Measurements from ENCODE around the gene SULT1C4.
"Not testable (repeated sequence)": the region's sequence is repeated elsewhere in the genome, so short reads cannot be mapped to it uniquely, and the experiment has no call there.

Gene SULT1C4

DNA sequence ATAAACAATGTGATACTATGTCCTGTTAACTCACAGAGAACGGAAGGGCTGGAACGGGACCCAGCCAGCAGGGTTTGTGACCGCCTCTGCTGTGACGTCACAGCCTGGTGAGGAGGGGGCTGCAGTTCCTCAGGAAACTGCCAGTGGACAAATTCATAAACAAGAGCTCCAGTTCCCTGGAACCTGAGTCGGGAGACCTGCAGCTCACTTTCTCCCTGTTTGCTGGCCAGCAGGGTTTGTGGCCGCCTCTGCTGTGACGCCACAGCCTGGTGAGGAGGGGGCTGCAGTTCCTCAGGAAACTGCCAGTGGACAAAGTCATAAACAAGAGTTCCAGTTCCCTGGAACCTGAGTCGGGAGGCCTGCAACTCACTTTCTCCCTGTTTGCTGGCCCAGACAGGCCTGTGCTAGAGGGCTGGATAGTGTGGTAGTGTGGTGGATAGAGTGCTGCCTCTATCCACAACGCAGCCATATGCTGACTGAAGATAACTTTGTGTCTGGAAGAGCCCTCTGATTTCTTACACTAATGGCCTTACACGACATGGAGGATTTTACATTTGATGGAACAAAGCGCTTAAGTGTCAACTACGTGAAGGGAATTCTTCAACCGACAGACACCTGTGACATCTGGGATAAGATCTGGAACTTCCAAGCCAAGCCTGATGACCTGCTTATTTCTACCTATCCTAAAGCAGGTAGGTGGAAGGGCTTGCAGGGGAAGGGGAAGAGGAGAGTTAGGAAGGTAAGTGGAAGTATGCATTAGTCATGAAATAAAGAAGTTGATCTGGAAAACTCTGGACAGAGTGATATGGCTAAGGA is at the start of gene SULT1C4:
Gene SULT1C4 (plus strand): TSS at position 140 of the 816 bp plus-strand sequence. CDS start 384 bp downstream, at position 524.
- DNase-seq (ENCODE audit: low read depth in 2 of 3, low spot score in 1 of 3): no peak

DNA sequence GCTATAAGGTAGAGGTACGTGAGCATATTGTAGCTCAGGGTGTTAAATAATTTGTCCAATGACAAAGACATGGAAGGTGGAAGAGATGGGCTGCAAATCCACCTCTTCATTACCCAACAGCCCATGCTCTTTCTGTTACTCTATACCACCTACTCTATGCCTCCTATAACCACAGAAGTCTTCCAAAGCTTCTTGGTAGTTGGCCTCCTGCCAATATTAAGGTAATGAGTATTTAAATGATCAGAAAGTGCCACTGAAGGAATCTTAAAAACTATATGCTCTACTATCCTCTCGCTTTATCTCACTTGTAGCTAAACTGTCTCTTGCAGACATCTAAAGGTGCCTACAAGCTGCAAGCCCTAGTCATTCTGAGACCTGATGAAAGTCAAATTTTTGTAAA is 48.0 kb upstream of the SULT1C4 start:
- no peak for DNase-seq (ENCODE audit: low read depth in 2 of 3, low spot score in 1 of 3)

DNA sequence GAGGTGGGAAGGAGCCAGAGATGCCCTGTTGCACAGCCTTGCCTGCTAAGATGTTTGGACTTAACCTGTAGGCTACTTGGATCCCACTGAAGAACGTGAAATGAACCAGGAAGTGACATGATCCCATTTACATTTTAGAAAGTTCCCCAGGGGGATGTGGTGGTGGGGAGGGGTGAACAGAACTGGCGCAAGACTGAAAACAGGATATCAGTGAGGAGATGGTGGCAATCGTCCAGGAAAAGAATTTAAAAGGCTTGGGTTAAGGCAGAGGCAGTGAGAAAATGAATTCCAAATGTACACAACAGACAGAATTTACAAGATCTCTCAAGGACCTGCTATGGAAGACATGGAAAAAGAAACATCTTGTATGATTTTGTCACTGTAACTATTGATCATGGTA is 46.8 kb upstream of the SULT1C4 start:
- no peak for DNase-seq (ENCODE audit: low read depth in 2 of 3, low spot score in 1 of 3)

DNA sequence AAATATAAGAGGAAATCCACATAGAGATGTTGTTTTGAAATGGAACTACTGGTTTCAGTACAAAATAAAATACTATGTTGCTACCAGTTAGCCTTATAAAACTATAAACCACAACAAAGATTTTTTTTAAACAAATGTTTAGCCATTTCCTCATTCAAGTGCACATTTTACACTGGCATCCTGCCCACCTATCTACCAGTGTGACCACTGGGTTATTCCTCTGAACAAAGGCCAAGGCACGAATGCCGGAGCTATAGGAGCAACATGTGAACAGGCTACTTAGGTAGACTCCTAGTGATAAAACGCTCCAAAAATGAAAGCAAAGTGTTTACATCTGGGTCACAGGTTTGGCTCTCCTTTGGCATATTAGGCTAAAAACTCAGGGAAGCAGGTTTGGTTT is 31.8 kb upstream of the SULT1C4 start:
- DNase-seq (ENCODE audit: low read depth in 2 of 3, low spot score in 1 of 3): no peak

DNA sequence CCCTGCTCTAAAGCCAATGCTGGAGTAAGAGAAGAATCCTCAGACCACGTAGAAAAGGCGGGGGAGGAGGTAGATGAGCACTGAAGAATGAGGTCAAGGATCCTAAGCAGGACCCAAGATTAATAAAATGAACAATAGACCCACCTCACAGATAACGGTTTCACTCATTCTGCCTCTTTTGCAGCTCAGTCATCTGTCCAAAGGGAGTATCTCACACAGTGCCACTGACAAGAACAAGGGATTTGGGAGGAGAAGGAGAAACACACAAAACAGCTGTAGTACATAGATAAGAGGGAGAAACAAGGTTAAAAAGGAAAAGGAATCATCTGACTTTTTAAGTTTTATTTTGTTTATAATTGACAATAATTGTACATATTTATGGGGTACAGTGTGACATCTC is 30.9 kb upstream of the SULT1C4 start:
- DNase-seq (ENCODE audit: low read depth in 2 of 3, low spot score in 1 of 3): no peak

DNA sequence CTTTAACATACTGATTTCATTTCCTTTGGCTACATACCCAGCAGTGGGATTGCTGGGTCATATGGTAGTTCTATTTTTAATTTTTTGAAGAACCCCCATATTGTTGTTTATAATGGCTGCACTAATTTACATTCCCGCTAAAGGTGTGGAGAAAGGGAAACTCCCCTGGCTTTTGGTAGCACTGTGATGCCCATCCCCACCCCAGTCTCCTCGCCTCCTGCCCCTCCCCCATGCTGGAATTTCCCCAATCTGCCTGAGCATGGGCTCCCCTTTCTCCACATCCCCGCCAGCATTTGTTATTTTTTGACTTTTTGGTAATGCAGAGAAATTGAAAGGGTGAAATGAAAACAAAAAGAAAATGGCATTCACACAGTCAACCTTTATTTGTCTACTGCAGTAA is 30.0 kb upstream of the SULT1C4 start:
- no peak for DNase-seq (ENCODE audit: low read depth in 2 of 3, low spot score in 1 of 3)

DNA sequence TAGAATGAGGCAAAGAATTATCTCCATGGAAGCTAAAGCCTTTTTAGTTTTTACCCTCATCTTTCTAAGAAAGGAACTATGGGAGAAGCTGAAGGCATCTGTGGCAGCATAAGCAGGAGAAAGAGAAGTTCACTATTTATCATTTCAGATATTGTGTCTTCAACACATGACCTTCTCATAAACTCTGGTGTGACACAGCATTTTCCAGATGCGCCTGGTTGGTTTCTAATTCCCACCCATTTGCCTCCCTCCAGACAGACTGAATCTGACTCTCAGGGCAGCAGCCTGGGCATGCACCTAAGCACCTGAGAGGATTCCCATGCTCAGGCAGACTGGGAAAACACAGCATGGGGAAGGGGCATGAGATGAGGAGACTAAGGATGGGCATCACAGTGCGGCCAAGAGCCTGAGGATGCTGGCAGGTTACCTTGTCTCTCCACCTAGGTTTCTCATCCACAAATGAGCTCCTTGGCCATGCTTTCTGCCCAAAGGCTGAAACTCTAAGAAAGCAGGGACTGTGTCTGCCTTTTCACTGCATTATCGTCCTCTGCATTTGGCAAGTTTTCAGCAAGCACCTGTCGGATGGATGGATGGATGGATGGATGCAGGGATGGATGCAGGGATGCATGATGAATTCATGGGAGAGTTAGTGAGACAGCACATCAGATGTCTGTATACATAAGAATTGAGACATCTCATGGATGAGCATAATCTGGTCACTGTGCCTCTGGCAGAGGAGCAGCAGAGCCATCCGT is 28.8 kb upstream of the SULT1C4 start:
- no peak for DNase-seq (ENCODE audit: low read depth in 2 of 3, low spot score in 1 of 3)

DNA sequence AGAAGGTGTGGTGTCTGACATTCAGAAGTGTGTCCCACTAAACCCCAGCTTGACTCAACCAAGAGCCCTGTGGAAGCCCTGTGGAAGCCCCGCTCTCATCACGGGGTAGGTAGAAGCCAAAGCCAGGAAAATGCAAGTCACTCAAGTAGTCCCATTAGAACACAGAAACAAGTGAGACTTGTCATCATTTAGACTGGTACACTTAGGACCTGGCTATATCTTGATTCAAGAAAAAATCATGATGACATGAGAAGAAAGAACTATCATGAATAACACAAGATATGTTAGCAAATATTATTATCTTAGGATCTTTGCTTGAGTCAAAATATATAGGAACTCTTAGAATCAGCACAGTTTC is 28.2 kb upstream of the SULT1C4 start:
- no peak for DNase-seq (ENCODE audit: low read depth in 2 of 3, low spot score in 1 of 3)

DNA sequence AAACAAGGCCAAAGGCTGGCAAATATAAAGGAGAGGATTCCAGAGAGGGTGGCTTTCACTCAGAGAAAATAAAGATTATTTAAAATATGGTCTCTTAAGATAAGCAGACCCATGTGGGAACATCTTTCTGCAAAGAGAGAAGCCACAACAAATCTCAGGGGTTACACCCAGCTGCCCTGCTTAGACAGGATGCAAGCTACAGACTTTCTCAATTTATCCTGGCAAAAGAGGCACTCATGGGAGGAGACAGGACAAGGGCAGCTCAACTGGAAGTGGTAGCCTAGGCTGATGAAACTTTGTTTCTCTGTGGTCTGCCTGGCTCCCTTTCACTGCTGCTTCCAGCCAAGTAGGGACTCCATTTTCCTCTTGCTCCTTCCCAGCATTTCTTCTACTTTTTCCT is 25.9 kb upstream of the SULT1C4 start:
- no peak for DNase-seq (ENCODE audit: low read depth in 2 of 3, low spot score in 1 of 3)

DNA sequence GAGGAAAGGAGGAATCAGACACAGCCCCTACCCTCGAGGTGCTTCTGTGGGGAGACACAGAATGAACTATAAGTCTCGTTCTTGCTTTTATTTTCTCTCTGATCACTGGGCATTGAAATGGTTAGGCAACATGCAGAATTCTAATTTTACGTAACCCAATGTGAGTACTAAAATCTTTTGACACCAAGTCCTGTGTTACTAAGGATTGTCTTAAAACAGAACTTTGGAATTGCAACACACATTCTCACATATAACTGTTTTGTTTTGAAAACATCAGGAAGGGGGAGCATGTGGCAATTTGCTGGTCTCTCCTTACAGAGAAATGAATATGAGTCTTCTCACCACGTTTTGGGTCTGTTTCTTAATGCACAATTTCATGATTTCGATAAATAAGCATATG is 23.6 kb upstream of the SULT1C4 start:
- no peak for DNase-seq (ENCODE audit: low read depth in 2 of 3, low spot score in 1 of 3)

DNA sequence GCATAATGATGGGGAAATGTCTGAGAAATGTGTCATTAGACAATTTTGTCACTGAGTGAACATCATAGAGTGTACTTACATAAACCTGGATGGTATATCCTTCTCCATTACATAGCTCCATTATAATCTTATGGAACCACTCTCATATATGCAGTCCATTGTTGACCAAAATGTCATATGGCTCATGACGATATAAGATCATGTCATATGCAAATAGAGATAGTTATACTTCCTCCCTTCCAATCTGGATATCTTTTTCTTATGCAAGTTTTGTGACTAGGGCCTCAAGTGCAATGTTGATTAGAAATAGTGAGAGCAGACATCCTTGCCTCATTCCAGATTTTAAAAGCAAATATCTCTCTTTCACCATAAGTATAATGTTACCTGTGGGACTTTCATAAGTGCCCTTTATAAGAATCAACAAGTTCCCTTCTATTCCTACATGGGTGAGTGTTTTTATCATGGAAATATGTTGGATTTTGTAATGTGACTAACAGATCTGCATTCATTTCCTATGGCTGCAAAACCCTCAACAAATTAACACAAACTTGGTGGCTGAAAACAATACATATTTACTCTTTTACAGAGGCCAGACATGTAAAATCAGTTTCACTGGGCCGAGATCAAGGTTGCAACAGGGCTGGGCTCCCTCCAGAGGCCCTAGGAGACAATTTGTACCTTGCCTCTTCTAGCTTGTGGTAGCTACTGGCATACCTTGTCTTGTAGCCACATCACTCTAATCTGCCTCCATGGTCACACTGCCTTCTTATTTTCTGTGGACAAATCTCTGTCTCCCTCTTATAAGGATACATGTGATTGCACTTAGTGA is 21.6 kb upstream of the SULT1C4 start:
- DNase-seq (ENCODE audit: low read depth in 2 of 3, low spot score in 1 of 3): no peak

DNA sequence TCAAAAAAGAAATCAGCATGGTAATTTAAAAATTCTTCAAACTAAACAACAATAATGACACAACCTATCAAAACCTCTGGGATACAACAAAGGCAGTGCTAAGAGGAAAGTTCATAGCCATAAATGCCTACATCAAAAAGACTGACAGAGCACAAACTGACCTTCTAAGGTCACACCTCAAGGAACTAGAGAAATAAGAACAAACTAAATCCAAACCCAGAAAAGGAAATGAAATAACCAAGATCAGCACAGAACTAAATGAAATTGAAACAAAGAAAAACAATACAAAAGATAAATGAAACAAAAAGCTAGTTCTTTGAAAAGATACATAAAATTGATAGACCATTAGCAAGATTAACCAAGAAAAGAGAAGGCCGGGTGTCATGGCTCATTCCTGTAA is 18.4 kb upstream of the SULT1C4 start:
- DNase-seq (ENCODE audit: low read depth in 2 of 3, low spot score in 1 of 3): not testable (repeated sequence)

DNA sequence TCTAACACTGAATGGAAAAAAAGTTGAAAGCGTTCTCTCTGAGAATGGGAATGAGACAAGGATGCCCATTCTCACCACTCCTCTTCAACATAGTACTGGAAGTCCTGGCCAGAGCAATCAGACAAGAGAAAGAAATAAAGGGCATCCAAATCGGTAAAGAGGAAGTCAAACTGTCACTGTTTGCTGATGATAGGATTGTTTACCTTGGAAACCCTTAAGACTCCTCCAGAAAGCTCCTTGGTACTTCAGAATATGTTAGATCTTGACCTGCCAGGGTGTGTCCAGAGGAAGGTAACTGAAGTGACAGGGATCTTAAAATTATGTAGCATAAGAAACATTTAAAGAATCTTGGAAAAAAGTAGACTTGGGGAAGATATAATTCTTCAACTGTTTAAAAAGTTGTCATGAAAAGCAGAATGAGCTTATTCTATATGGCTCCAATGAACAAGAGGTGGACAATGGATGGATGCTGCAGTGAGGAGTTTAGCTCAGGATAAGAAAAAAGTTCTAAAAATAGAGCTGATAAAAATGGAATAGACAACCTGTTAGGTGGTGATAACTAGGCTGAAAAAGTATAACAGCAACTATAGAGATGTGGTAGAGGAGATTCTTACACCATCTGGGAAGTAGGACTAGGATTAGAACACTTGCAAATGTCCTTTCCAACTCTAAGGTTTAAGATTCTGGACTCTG is 16.8 kb upstream of the SULT1C4 start:
- DNase-seq (ENCODE audit: low read depth in 2 of 3, low spot score in 1 of 3): no peak

DNA sequence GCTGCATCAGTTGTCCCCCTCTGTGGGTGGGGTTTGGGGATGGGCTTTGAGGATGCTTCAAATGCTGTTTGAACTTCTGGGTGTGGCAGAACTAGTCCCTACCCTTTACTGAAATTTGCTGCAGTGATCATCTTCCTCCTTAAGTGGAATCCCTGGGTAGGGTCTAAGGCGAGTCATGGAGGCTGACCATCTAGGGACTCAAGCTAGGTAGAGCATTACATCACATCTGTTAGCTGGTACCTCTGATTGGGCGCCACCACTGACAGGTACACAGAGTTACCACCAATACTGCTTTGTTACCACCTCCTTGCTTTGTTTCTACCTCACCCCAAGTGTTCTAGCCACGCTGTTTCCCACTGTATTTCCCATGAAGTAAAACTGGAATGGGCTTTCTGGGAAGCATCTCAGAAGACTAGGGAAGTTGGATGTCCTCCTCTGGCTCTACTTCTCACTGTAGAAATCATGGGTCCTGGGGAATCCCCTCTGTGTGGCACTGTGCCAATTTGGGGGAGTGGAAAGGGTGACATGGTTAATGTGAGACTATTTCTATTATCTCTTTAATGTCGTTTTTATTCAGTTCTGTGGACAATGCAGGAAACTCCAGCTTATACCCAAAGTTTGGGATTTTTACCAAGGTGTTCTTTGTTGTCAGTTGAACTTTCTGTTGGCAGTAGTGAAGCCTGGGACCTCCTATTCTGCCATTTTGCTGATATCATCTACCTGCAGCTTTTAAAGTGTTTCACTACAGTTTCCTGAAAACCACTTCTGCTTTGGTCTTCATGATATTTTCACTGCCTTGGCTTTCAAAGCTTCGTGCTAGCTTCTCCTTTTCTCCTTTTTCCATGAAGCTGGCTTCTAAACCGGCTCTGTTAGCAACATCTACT is 14.5 kb upstream of the SULT1C4 start:
- no peak for DNase-seq (ENCODE audit: low read depth in 2 of 3, low spot score in 1 of 3)

DNA sequence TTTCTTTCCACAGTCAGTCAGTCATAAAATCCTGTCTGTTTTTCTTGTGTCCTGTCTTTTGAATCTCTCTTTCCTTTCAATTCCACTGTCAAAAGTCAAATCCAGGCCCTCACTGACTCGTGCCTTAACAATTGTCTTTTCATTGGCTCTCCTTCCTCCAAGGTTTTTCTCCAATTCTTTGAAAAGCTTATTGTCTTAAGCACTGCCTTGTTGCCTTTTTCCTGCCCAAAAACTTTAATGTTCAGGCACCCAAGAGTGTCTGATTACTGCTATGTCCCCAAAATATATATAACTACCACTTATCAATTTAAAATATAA is 13.9 kb upstream of the SULT1C4 start:
- DNase-seq (ENCODE audit: low read depth in 2 of 3, low spot score in 1 of 3): no peak

DNA sequence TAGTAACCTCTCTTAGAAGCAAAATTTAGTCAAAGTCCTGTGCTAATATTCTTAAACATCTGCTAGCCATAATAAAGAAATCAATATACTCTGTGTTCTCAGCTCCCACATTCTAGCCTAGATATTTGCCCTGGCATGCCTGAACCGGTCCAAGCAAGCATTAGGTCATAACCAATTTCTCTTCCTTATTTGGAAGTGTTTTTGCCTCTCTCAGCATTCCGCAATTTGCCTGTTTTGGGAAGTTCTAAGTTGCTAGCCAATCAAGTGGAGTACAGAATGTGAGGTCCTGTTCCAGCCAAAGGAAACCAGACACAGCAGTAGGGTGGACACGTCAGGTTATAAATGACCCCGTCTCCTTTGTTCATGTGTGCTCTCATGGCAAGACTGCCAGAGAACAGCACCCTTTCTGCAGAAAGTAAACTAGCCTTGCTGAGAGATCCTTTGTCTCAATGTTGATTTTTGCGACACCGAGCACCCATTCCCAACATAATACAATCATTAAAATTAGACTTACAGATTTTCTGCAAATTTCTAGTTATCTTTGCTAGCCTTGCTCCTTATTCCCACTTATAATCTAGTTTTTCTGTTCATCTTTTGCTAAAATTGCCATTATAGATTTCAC is 13.0 kb upstream of the SULT1C4 start:
- DNase-seq (ENCODE audit: low read depth in 2 of 3, low spot score in 1 of 3): no peak

DNA sequence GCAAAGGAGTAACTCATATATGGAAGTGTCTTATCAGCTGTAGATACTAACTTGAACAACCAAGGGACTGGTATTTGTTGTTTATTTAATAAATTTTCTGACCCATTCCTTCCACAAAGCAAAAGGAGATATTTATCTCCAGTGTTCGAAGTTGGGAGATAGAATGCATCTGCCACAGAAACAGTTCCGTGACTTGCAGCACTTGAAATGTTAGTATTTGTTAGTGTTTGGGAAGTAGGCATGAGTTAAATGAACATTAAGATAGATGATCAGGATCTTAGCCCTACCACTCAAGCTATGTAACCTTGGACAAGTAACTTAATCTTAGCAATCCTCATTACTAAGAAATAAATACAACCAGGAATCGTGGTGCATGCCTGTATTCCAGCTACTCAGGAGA is 12.1 kb upstream of the SULT1C4 start:
- DNase-seq (ENCODE audit: low read depth in 2 of 3, low spot score in 1 of 3): no peak

DNA sequence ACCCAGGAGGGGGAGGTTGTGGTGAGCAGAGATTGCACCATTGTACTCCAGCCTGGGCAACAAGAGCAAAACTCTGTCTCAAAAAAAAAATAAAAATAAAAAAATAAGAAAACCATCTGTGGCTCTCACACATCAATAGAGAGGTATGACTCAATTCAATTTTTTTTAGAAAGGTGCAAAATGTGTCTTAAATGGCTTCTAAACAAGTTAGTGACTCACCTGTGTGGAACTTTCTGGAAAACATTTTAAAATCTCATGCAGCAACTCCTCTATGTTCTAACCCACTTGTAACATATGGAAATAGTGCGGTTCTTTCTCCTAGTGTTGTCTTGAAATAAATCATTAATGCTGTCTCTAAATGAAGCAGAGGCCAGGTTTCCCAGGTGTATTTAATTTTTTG is 10.7 kb upstream of the SULT1C4 start:
- DNase-seq (ENCODE audit: low read depth in 2 of 3, low spot score in 1 of 3): no peak

DNA sequence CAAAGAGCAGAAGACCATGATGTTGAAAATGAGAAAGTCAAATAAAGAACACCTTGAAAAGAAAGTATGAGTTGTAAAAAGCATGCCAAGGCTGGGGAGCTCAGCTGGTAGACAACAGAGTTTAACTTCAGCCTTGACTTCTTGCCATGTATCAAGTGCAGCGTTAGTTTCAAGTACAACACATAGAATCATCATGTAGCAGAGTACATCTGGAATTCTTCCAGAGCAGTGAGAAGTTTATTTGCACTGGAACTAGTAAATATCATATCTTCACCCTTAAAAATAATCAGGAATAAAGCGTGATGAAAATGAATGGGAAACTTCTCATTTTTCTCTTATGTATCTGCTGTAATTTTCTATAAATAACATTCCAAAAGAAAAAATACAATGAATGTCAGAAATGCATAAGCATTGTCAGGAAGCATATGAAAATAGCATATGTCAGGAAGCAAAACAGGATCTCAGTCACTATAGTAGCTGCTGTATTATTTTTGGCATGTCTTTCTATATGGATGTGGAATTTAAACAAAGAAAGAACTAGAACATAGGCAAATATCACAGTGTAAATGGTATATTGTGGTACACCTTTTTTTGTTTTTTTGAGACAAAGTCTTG is 10.1 kb upstream of the SULT1C4 start:
- no peak for DNase-seq (ENCODE audit: low read depth in 2 of 3, low spot score in 1 of 3)

DNA sequence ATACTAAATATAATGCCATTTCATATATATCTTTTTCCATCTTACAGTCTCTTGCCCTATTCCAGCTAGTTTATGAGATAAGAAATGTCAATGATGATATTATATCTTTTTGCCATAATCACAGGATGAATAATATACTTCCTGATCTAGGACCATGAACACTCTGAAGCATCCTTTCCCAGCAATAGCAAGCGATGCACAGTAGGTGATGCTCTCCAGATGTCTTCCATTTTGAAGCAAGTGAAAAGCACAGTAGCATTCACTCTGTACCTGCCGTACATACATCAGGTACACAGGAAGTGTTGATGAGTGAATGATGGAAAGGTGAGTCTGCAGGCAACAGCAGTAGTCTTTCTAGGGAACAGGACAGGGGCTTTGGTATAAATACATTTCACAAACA is 8.6 kb upstream of the SULT1C4 start:
- DNase-seq (ENCODE audit: low read depth in 2 of 3, low spot score in 1 of 3): no peak
